ENCODE results near the gene NCAM2.

Gene NCAM2

GRCh38 chr21:21029164-21029563, 31.0 kb downstream of the NCAM2 start:
- no peak for DNase-seq

- DNase-seq: no peak
Observed at GRCh38 chr21:21030311-21030710, 32.1 kb downstream of the NCAM2 start.

GRCh38 chr21:21034036-21034435, 35.8 kb downstream of the NCAM2 start:
- no peak for DNase-seq

- DNase-seq: peak; percentile 19
Observed at GRCh38 chr21:21039624-21040170, 41.5 kb downstream of the NCAM2 start.

- peak; percentile 64 for DNase-seq
Observed at GRCh38 chr21:21045518-21045917, 47.3 kb downstream of the NCAM2 start.

- no peak for DNase-seq
Observed at GRCh38 chr21:21046063-21046462, 47.9 kb downstream of the NCAM2 start.

- DNase-seq: no peak
Observed at GRCh38 chr21:21051109-21052055, 53.2 kb downstream of the NCAM2 start.

- no peak for DNase-seq
Observed at GRCh38 chr21:21052672-21053071, 54.5 kb downstream of the NCAM2 start.

GRCh38 chr21:21057349-21058062, 59.3 kb downstream of the NCAM2 start:
- no peak for DNase-seq

- no peak for DNase-seq
Observed at GRCh38 chr21:21063828-21064227, 65.6 kb downstream of the NCAM2 start.

- DNase-seq: no peak
Observed at GRCh38 chr21:21064353-21064752, 66.1 kb downstream of the NCAM2 start.

GRCh38 chr21:21067375-21067774, 69.2 kb downstream of the NCAM2 start:
- no peak for DNase-seq

GRCh38 chr21:21074305-21074704, 76.1 kb downstream of the NCAM2 start:
- DNase-seq: no peak

GRCh38 chr21:21076051-21076450, 77.8 kb downstream of the NCAM2 start:
- DNase-seq: no peak

GRCh38 chr21:21076491-21076890, 78.3 kb downstream of the NCAM2 start:
- no peak for DNase-seq

GRCh38 chr21:21079646-21080045, 81.4 kb downstream of the NCAM2 start:
- DNase-seq: no peak

- DNase-seq: no peak
Observed at GRCh38 chr21:21084179-21084578, 86.0 kb downstream of the NCAM2 start.

GRCh38 chr21:21085206-21085605, 87.0 kb downstream of the NCAM2 start:
- DNase-seq: no peak

- DNase-seq: no peak
Observed at GRCh38 chr21:21096956-21097355, 98.7 kb downstream of the NCAM2 start.

- DNase-seq: no peak
Observed at GRCh38 chr21:21097466-21097865, 99.3 kb downstream of the NCAM2 start.

- no peak for DNase-seq
Observed at GRCh38 chr21:21101911-21102310, 103.7 kb downstream of the NCAM2 start.

- no peak for DNase-seq
Observed at GRCh38 chr21:21102896-21103295, 104.7 kb downstream of the NCAM2 start.

- DNase-seq: no peak
Observed at GRCh38 chr21:21103692-21104091, 105.5 kb downstream of the NCAM2 start.

GRCh38 chr21:21109736-21110135, 111.5 kb downstream of the NCAM2 start:
- no peak for DNase-seq

All from NCI-H524 treated with DMSO at 0.1 percent for 48 hours (cell line).